ENCODE results near the gene CFAP57. TPM values are rescaled to one million over a fixed set of nuclear protein-coding genes. Genes with fewer than 3 reads are reported as not detected.

CFAP57 gene
- total RNA-seq, 1 experiment from 2014 or later = 0.23 TPM

DNA sequence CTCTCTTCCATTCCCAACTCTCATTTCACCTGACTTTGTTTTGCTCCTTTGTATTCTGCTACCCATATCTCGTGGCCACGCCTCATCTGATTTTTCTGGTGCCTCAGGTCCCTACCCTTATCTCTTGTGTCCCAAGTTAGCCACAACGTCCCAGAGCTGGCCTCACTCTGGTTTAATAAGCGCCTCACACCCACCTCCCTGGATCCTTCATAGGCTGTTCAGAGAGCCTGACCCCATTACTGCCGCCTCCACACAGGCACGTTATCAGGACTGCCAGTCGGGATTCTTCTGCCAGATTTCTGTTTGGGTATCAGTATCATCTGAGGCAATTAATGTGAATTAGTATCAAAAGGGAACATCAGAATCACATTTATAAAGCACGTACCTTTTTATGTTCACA, 62.9 kb downstream of the CFAP57 start:
- Histone ChIP-seq H3K27me3 (replicated peaks; ENCODE audit: control insufficient read depth, insufficient read depth, low read length) (no peaks in the 10 kb centered on the region), H3K4me1 (no peaks in the 10 kb centered on the region), H3K9me3 (no peaks in the 10 kb centered on the region), H3K36me3 (ENCODE audit: control insufficient read depth, insufficient read depth, low read length) (no peaks in the 10 kb centered on the region), H3K4me3 (ENCODE audit: low read depth, low read length) (no peak overlapping the region)
- Mint-ChIP-seq H3K4me1 (ENCODE audit: low read depth, unreplicated experiment) (peaks cover 10% of the 10 kb centered on the region), H3K36me3 (ENCODE audit: insufficient read depth, unreplicated experiment) (no peaks in the 10 kb centered on the region), H3K4me3 (ENCODE audit: unreplicated experiment) (no peak overlapping the region), H3K27me3 (ENCODE audit: insufficient read depth, unreplicated experiment) (no peaks in the 10 kb centered on the region), H3K9me3 (ENCODE audit: unreplicated experiment) (no peaks in the 10 kb centered on the region), H3K27ac (ENCODE audit: unreplicated experiment) (no peak overlapping the region)
- ChIA-PET CTCF (no interaction called here), POLR2A (no interaction called here)
- intact Hi-C loops (cut with micrococcal nuclease; ENCODE audit: unreplicated experiment) = loop anchor here (10.0 kb wide), 1 partner anchor 50 kb away; the partner anchor contains the start of gene C1orf210
- TF ChIP-seq, protein P1, sequence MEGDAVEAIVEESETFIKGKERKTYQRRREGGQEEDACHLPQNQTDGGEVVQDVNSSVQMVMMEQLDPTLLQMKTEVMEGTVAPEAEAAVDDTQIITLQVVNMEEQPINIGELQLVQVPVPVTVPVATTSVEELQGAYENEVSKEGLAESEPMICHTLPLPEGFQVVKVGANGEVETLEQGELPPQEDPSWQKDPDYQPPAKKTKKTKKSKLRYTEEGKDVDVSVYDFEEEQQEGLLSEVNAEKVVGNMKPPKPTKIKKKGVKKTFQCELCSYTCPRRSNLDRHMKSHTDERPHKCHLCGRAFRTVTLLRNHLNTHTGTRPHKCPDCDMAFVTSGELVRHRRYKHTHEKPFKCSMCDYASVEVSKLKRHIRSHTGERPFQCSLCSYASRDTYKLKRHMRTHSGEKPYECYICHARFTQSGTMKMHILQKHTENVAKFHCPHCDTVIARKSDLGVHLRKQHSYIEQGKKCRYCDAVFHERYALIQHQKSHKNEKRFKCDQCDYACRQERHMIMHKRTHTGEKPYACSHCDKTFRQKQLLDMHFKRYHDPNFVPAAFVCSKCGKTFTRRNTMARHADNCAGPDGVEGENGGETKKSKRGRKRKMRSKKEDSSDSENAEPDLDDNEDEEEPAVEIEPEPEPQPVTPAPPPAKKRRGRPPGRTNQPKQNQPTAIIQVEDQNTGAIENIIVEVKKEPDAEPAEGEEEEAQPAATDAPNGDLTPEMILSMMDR (IDR thresholded peaks at IDR 0.05; ENCODE audit: insufficient read depth in 1 of 2, low read depth in 1 of 2, low read length in 1 of 2, severe bottlenecking in 1 of 2, unreplicated experiment in 1 of 2) = no peak
- no TSS peak for BruUV-seq (replicated peaks)
- no peak for DNase-seq

DNA sequence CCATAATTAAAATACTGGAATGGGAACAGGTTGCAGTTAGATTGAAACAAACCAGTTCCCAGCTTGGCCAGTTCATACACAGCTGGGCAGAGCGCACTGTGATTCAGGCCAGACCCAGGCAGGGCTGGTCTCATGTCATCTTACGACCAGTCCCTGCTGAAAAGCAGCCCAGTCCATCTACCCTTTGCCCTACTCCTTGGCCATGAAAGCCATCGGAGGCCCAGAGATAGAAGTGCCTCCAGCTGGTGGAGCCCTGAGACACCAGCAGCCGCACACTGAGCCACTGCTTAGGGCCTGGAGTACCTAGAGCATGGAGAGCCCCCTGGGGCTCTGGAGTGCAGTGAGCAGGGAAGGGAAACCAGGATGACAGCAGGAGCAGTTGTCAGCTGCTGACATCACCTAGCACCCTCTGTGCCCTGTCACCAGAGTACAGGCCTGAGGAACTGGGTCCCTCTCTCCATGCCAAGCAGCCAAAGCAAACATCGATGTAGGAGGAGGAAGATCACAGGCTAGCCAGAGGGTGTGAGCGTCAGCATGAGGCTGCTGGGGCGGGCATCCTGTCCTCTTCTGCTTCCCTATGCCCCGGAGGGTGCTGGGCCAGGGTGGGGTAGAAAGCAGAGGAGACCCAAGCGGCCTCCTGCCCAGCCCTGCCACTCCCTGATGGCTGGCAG, 63.5 kb downstream of the CFAP57 start:
- Histone ChIP-seq H3K36me3 (ENCODE audit: control insufficient read depth, insufficient read depth, low read length) (no peaks in the 10 kb centered on the region), H3K4me3 (ENCODE audit: low read depth, low read length) (no peak overlapping the region), H3K27me3 (replicated peaks; ENCODE audit: control insufficient read depth, insufficient read depth, low read length) (no peaks in the 10 kb centered on the region), H3K4me1 (no peaks in the 10 kb centered on the region), H3K9me3 (no peaks in the 10 kb centered on the region)
- TF ChIP-seq, protein P1 (IDR thresholded peaks at IDR 0.05; ENCODE audit: insufficient read depth in 1 of 2, low read depth in 1 of 2, low read length in 1 of 2, severe bottlenecking in 1 of 2, unreplicated experiment in 1 of 2) = no peak
- POLR2A ChIA-PET = no interaction called here
- no TSS peak for BruUV-seq (replicated peaks)
- CTCF ChIA-PET = interaction anchor here (0.6 kb wide), 1 partner anchor 154 kb away, joined by 3 read pairs; the partner anchor contains the start of genes MED8 and SZT2
- Mint-ChIP-seq H3K27me3 (ENCODE audit: insufficient read depth, unreplicated experiment) (no peaks in the 10 kb centered on the region), H3K4me1 (ENCODE audit: low read depth, unreplicated experiment) (peaks cover 6% of the 10 kb centered on the region), H3K27ac (ENCODE audit: unreplicated experiment) (no peak overlapping the region), H3K36me3 (ENCODE audit: insufficient read depth, unreplicated experiment) (no peaks in the 10 kb centered on the region), H3K9me3 (ENCODE audit: unreplicated experiment) (no peaks in the 10 kb centered on the region), H3K4me3 (ENCODE audit: unreplicated experiment) (no peak overlapping the region)
- DNase-seq = no peak
- intact Hi-C loops (cut with micrococcal nuclease; ENCODE audit: unreplicated experiment) = loop anchor here (10.0 kb wide), 1 partner anchor 49 kb away; the partner anchor contains the start of gene C1orf210

DNA sequence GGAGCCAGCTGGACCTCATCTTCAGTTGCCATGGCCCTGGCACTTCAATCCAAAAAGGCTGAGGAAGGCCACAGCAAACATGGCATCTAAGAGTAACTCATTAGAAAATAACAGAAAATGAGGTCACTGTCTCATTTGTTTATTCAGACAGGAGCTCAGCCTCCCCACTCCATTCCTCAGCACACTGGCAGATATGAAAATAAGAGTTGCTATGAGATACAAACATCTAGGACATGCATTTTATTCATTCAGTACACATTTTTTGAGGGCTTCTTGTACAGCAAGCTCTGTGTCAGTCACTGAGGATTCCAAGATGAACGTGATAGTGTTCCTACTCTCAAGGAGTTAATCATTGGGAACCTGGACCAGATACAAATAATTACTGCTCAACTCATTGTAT, 65.0 kb downstream of the CFAP57 start:
- Histone ChIP-seq H3K9me3 (no peaks in the 10 kb centered on the region), H3K4me3 (ENCODE audit: low read depth, low read length) (no peak overlapping the region), H3K27me3 (replicated peaks; ENCODE audit: control insufficient read depth, insufficient read depth, low read length) (no peaks in the 10 kb centered on the region), H3K4me1 (no peaks in the 10 kb centered on the region), H3K36me3 (ENCODE audit: control insufficient read depth, insufficient read depth, low read length) (no peaks in the 10 kb centered on the region)
- H3K36me3 Mint-ChIP-seq (ENCODE audit: insufficient read depth, unreplicated experiment) = no peaks in the 10 kb centered on the region
- H3K4me1 Mint-ChIP-seq (ENCODE audit: low read depth, unreplicated experiment) = no peaks in the 10 kb centered on the region
- no peak for DNase-seq
- intact Hi-C loops (cut with micrococcal nuclease; ENCODE audit: unreplicated experiment) = loop anchor here (10.0 kb wide), 1 partner anchor 48 kb away; the partner anchor contains the start of gene C1orf210
- TF ChIP-seq, protein P1 (IDR thresholded peaks at IDR 0.05; ENCODE audit: insufficient read depth in 1 of 2, low read depth in 1 of 2, low read length in 1 of 2, severe bottlenecking in 1 of 2, unreplicated experiment in 1 of 2) = no peak
- no peak overlapping the region for H3K4me3 Mint-ChIP-seq (ENCODE audit: unreplicated experiment)
- H3K27me3 Mint-ChIP-seq (ENCODE audit: insufficient read depth, unreplicated experiment) = no peaks in the 10 kb centered on the region
- CTCF ChIA-PET = no interaction called here
- H3K9me3 Mint-ChIP-seq (ENCODE audit: unreplicated experiment) = no peaks in the 10 kb centered on the region
- POLR2A ChIA-PET = no interaction called here
- BruUV-seq (replicated peaks) = no TSS peak
- H3K27ac Mint-ChIP-seq (ENCODE audit: unreplicated experiment) = no peak overlapping the region
